Neural crest cell (in vitro differentiated cells): ENCODE data around the gene GORASP1. TPM values are rescaled to one million over a fixed set of nuclear protein-coding genes. Genes with fewer than 3 reads are reported as not detected.

ENCODE experiments used
- DNase-seq: peaks from one replicate; pipeline ENCODE4 v3.0.0; 2021; ENCODE audit warnings: low read depth, mixed read lengths, low spot score
- H3K27ac Mint-ChIP-seq: one replicate; pipeline ENCODE4 v1.8.0; 2021; ENCODE audit warnings: mild to moderate bottlenecking, mixed read lengths; ENCODE audit not compliant: unreplicated experiment
- H3K27me3 Mint-ChIP-seq: 2 replicates; pipeline ENCODE4 v1.8.0; 2021; ENCODE audit warnings: low read depth, mild to moderate bottlenecking, mixed read lengths
- H3K36me3 Mint-ChIP-seq: 2 replicates; pipeline ENCODE4 v1.8.0; 2021; ENCODE audit warnings: low read depth, mild to moderate bottlenecking, mixed read lengths
- H3K4me1 Mint-ChIP-seq: 2 replicates; pipeline ENCODE4 v1.8.0; 2021; ENCODE audit warnings: mixed read lengths
- H3K4me3 Mint-ChIP-seq: one replicate; pipeline ENCODE4 v1.8.0; 2021; ENCODE audit warnings: mild to moderate bottlenecking, mixed read lengths
- H3K9me3 Mint-ChIP-seq: 2 replicates; pipeline ENCODE4 v1.8.0; 2021; ENCODE audit warnings: mixed read lengths
- total RNA-seq: library from RNA; stranded (reverse); gene quantifications from 2 replicates; pipeline ENCODE4 v1.2.1, GENCODE V29; 2021
- TF ChIP-seq, protein P1 (sequence below): fragments of 200-600 bp; sonication (generic); conservative IDR thresholded peaks from 2 replicates; pipeline ENCODE4 v1.5.0; 2021; ENCODE audit warnings: antibody characterized with exemption, mild to moderate bottlenecking

The GORASP1 gene
- total RNA-seq, 1 donor from 2014 or later = 54.0 TPM

DNA sequence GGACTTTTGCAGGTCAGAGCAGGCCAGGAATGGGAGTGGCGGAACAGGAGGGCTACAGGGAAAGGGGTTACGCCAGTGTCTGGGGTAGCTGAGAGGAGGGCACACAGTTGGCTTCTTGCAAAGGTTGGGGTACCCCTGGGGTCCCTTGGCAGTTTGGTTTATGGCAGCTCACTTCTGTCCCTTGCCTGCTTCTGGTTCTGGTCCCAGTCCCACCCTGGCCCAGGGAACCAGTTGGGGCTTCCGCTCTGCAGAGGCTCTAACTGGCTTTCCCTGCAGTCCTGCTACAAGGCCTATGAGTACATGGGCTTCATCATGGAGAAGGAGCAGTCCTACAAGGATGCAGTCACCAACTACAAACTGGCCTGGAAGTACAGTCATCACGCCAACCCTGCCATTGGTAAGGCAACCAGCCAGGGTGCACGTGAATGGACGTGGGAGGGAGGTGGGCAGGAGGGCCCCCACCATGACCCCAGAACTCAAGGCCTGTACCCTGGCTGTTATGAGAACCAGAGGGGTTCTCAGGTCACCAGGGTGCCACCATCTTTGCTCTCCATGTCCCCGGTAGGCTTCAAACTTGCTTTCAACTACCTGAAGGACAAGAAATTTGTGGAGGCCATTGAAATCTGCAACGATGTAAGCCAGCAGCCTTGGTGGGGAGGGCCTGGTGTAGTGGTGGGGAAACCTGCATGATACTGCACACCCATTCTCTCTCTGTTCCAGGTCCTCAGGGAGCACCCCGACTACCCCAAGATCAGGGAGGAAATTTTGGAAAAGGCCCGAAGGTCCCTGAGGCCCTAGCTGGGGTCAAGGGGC lies 30.8 kb upstream of the GORASP1 start:
- TF ChIP-seq, protein P1, sequence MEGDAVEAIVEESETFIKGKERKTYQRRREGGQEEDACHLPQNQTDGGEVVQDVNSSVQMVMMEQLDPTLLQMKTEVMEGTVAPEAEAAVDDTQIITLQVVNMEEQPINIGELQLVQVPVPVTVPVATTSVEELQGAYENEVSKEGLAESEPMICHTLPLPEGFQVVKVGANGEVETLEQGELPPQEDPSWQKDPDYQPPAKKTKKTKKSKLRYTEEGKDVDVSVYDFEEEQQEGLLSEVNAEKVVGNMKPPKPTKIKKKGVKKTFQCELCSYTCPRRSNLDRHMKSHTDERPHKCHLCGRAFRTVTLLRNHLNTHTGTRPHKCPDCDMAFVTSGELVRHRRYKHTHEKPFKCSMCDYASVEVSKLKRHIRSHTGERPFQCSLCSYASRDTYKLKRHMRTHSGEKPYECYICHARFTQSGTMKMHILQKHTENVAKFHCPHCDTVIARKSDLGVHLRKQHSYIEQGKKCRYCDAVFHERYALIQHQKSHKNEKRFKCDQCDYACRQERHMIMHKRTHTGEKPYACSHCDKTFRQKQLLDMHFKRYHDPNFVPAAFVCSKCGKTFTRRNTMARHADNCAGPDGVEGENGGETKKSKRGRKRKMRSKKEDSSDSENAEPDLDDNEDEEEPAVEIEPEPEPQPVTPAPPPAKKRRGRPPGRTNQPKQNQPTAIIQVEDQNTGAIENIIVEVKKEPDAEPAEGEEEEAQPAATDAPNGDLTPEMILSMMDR = no peak
- H3K4me3 Mint-ChIP-seq = no peak overlapping the region

DNA sequence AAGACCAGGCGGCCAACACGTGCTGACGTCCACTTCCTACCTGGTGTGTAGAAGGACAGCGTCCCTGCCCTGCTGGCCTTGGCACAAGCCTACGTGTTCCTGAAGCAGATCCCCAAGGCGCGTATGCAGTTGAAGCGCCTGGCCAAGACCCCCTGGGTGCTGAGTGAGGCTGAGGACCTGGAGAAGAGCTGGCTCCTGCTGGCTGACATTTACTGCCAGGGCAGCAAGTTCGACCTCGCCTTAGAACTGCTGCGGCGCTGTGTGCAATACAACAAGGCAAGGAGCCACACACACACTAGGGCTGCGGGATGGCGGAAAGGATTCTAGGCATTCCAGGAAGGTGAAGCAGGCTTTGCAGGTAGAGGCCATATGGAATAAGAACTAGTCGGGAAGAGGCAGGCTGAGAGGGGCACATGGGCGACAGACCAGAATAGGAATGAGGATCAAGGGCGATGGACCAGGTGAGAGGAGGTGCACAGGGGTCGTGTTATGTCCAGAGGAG lies 30.1 kb upstream of the GORASP1 start:
- no peaks in the 10 kb centered on the region for H3K27me3 Mint-ChIP-seq
- no peaks in the 10 kb centered on the region for H3K9me3 Mint-ChIP-seq
- no peak overlapping the region for H3K4me3 Mint-ChIP-seq

More for the DNA sequence above, 30.8 kb upstream of the GORASP1 start:
- no peak for DNase-seq
- Mint-ChIP-seq H3K9me3 (no peaks in the 10 kb centered on the region), H3K27me3 (no peaks in the 10 kb centered on the region), H3K27ac (no peak overlapping the region), H3K4me1 (peaks cover 4% of the 10 kb centered on the region), H3K36me3 (no peaks in the 10 kb centered on the region)

DNA sequence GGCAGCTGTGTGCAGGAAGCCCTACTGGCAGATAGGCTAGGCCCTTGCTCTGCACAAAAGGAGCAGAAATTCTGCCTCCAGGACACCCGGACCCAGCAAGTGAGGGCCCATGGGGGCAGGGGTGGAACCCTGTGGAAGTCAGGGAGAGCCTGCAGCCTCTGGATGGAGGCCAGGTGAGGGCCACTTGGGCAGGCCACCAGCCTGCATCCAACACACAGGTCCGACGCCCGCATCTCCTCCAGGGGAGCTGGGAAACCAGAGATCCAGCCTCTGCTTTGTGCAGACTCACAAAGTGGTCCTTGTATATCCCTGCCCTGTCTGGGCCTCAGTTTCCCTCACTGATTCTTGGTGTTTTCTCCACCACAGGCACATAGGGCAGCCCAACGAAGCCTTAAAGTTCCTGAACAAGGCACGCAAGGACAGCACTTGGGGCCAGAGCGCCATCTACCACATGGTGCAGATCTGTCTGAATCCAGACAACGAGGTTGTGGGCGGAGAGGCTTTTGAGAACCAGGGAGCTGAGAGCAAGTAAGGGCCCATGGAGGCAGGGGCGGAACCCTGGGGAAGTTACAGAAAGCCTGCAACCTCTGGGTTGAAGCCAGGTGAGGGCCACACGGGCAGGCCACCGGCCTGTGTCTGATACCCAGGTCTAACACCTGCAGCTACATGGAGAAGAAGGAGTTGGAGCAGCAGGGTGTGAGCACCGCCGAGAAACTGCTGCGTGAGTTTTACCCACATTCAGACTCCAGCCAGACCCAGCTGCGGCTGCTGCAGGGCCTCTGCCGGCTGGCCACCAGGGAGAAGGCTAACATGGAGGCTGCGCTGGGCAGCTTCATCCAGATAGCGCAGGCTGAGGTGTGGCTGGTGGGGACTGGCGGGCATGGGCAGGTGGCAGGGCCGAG lies 29.4 kb upstream of the GORASP1 start:
- no peaks in the 10 kb centered on the region for H3K36me3 Mint-ChIP-seq
- no peaks in the 10 kb centered on the region for H3K27me3 Mint-ChIP-seq
- peaks cover 3% of the 10 kb centered on the region for H3K4me1 Mint-ChIP-seq
- no peak for DNase-seq
- TF ChIP-seq, protein P1 = no peak
- H3K4me3 Mint-ChIP-seq = no peak overlapping the region
- H3K27ac Mint-ChIP-seq = no peak overlapping the region
- no peaks in the 10 kb centered on the region for H3K9me3 Mint-ChIP-seq

More for the DNA sequence above, 30.1 kb upstream of the GORASP1 start:
- DNase-seq = no peak
- TF ChIP-seq, protein P1 = no peak
- H3K27ac Mint-ChIP-seq = no peak overlapping the region
- no peaks in the 10 kb centered on the region for H3K36me3 Mint-ChIP-seq
- H3K4me1 Mint-ChIP-seq = peaks cover 4% of the 10 kb centered on the region

DNA sequence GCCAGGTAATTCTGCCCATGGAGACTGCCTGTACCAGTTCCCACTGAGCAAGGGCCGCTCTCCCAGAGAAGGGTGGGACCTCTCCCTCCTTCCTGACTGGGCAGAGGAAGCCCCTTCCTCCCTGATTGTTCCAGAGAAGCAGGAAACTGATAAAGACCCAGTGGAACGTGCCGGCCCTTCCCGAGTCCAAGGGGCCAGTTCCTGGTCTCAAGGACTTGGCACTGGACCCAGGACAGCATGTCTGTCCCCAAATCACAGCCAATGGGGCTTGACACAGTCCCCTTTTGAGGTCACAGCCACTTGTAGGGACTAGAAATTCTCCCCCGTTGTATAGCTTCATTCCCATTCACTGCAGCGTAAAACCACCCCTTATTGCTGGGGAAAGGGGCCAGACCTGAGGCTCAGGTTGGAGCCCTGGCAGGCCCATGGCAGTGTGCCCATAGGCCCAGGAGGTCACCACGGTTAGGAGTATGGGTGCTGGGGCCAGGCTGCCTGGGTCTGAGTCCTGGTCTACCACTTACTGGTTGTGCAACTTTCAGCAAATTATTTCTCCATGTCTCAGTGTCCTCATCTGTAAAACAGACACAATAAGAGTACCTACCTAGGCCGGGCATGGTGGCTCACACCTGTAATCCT lies 27.9 kb upstream of the GORASP1 start:
- H3K9me3 Mint-ChIP-seq = no peaks in the 10 kb centered on the region
- no peaks in the 10 kb centered on the region for H3K27me3 Mint-ChIP-seq
- H3K27ac Mint-ChIP-seq = no peak overlapping the region

More for the DNA sequence above, 27.9 kb upstream of the GORASP1 start:
- H3K36me3 Mint-ChIP-seq = no peaks in the 10 kb centered on the region
- TF ChIP-seq, protein P1 = no peak
- no peak for DNase-seq
- H3K4me3 Mint-ChIP-seq = no peak overlapping the region
- H3K4me1 Mint-ChIP-seq = peaks cover 8% of the 10 kb centered on the region
